ENCODE measurements around the gene AXIN1. TPM values are rescaled to one million over a fixed set of nuclear protein-coding genes. Genes with fewer than 3 reads are reported as not detected.
"Not testable (repeated sequence)": the region's sequence is repeated elsewhere in the genome, so short reads cannot be mapped to it uniquely, and the experiment has no call there.

AXIN1 gene
- total and polyA plus RNA-seq, 2 of the 8 experiments (the other 6 are each of a cell fraction or from before 2014, with no cell fraction given) = 12.5 to 41.9 TPM

DNA sequence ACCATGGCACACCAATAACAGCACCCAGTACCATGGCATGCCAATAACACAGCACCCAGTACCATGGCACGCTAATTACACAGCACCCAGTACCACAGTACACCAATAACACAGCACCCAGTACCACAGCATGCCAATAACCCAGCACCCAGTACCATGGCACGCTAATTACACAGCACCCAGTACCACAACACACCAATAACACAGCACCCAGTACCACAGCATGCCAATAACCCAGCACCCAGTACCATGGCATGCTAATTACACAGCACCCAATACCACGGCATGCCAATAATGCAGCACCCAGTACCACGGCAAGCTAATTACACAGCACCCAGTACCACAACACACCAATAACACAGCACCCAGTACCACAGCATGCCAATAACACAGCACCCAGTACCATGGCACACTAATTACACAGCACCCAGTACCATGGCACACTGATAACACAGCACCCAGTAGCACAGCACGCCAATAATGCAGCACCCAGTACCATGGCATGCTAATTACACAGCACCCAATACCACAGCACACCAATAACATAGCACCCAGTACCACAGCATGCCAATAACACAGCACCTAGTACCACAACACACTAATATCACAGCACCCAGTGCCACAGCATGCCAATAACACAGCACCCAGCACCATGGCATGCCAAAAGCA, 18.2 kb downstream of the AXIN1 start:
- H3K36me3 ChIP-seq (ENCODE audit: control insufficient read depth in 2 of 4, insufficient read depth in 4 of 4, low read length in 3 of 4); H3K9ac ChIP-seq (replicated peaks in 1 of 4; ENCODE audit: extremely low read depth in 1 of 4, low read depth in 3 of 4, low read length in 3 of 4); H3K9me3 ChIP-seq (ENCODE audit: insufficient read depth in 2 of 2, low read depth in 1 of 2, low read length in 1 of 2); CTCF ChIA-PET (ENCODE audit: partially characterized antibody); H3K4me3 ChIP-seq (ENCODE audit: extremely low read depth in 1 of 4, insufficient read depth in 2 of 4, low read depth in 3 of 4, low read length in 4 of 4); H3K23me2 ChIP-seq (ENCODE audit: low read depth, low read length); H2AFZ ChIP-seq (ENCODE audit: low read length); FAIRE-seq; DNase-seq (ENCODE audit: low read depth in 1 of 2, low spot score in 2 of 2); H3K27me3 ChIP-seq (replicated peaks in 1 of 4; ENCODE audit: control insufficient read depth in 3 of 4, extremely low read depth in 1 of 4, insufficient read depth in 3 of 4, low read length in 3 of 4); H3K4ac ChIP-seq (replicated peaks; ENCODE audit: insufficient read length, low read depth, low read length); H3K18ac ChIP-seq (ENCODE audit: extremely low read depth, low read length); H3K4me2 ChIP-seq (ENCODE audit: insufficient read depth in 1 of 2, low read depth in 2 of 2, low read length in 2 of 2); H2BK12ac ChIP-seq (ENCODE audit: low read depth, low read length); H3K14ac ChIP-seq (ENCODE audit: insufficient read length); H3K27ac ChIP-seq (ENCODE audit: low read depth, low read length); H4K91ac ChIP-seq (replicated peaks; ENCODE audit: insufficient read length, low read length); H3K4me1 ChIP-seq (replicated peaks in 1 of 4; ENCODE audit: control insufficient read depth in 3 of 4, insufficient read depth in 4 of 4, low read length in 3 of 4); H4K5ac ChIP-seq (ENCODE audit: insufficient read length, low read depth, low read length); H2BK5ac ChIP-seq (ENCODE audit: low read depth, low read length); H2BK120ac ChIP-seq (replicated peaks; ENCODE audit: low read depth, low read length); H2BK20ac ChIP-seq (ENCODE audit: low read length); H3K56ac ChIP-seq (replicated peaks; ENCODE audit: insufficient read length, low read depth, low read length); H4K8ac ChIP-seq (ENCODE audit: extremely low read depth, insufficient read depth, low read length); POLR2A ChIA-PET (ENCODE audit: partially characterized antibody); H3K23ac ChIP-seq (ENCODE audit: insufficient read length): not testable (repeated sequence)
- WGBS, 2 experiments (ENCODE audit: extremely low coverage in 1 of 2, insufficient coverage in 1 of 2, insufficient read length in 1 of 2, insufficient replicate concordance in 2 of 2, low coverage in 1 of 2, low lambda C conversion rate in 2 of 2, missing lambda C conversion rate in 1 of 2) = 96% methylated on average over 5 of the region's 5 CpGs; no CpG with 5 or more reads in 1 of the 2 experiments
- Histone ChIP-seq H3K79me2 (ENCODE audit: control insufficient read depth in 1 of 2, insufficient read depth in 2 of 2, low read length in 2 of 2) (peaks cover 39 to 87% of the 10 kb centered on the region in 2 experiments), H4K20me1 (replicated peaks in 1 of 2; ENCODE audit: control insufficient read depth in 1 of 2, insufficient read depth in 2 of 2, low read length in 2 of 2) (peaks cover 11 to 32% of the 10 kb centered on the region in 2 experiments), H3K79me1 (ENCODE audit: low read depth, low read length) (peaks cover 29% of the 10 kb centered on the region), H2AK5ac (ENCODE audit: low read depth, low read length) (peak overlapping the region; percentile 90; the same call in 1 of the 2 replicates), H2BK15ac (ENCODE audit: low read length) (0 out of 2 replicates have a peak overlapping the region, but pooled peaks have one; percentile 72)
